A673 (cell line): Measurements from ENCODE around the gene COA3.

Source experiments
- EZH2 ChIP-seq: fragments of 200-600 bp; sonication (generic); IDR thresholded peaks from 2 replicates; pipeline ENCODE4 v1.6.1; 2017; ENCODE audit warnings: borderline replicate concordance, low read depth, mild to moderate bottlenecking, mixed read lengths, antibody characterized with exemption, low read length; ENCODE audit not compliant: poor library complexity, severe bottlenecking
- TF ChIP-seq, protein P1 (sequence below): fragments of 300-800, 200-600 bp; sonication (generic); conservative IDR thresholded peaks from 2 replicates; pipeline ENCODE4 v1.5.1; 2017; ENCODE audit warnings: low read depth, mild to moderate bottlenecking, antibody characterized with exemption, low read length, moderate library complexity, mixed read lengths

DNA sequence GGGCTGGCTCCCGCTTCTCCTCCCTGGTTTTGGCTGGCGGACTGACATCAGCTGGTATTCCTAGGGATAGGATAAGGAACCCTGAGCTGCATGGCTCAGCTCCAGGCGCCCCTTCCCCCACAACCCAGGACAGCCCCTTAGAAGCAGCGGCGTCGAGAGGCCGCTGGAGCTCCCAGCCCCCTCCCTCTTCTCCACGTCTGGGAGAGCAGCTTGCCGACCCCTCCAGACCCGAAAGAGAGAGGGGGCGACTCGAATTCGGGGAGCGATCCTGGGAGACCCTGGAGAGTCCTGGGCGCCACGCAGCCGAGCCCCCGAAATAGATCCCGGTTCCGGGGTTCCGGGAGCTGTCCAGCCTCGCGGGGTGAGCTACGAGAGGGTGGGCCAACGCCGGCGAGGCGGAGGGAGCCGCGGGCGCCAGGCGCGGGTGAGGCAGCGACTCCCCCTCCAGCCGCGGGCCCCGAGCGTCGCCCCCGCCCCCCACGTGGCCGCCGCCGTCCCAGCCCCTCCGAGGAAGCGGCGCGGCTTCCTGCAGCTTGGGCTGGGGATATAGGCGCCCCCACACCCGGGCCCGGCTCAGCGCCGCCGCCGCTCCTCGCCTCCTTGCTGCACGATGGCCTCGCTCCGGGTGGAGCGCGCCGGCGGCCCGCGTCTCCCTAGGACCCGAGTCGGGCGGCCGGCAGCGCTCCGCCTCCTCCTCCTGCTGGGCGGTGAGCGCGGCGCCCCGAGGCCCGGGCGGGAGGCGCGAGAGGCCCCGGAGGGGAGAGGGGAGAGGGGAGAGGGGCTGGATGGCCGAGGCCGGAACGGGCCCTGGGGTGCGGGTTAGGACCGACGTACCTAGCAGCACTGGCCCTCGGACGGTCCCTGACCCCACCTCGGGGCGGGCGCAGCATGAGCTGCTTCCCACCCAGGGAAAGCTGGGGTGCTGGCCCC lies 37.6 kb downstream of the COA3 start, which contains the start of gene RAMP2:
- TF ChIP-seq EZH2: no peak
- TF ChIP-seq, protein P1, sequence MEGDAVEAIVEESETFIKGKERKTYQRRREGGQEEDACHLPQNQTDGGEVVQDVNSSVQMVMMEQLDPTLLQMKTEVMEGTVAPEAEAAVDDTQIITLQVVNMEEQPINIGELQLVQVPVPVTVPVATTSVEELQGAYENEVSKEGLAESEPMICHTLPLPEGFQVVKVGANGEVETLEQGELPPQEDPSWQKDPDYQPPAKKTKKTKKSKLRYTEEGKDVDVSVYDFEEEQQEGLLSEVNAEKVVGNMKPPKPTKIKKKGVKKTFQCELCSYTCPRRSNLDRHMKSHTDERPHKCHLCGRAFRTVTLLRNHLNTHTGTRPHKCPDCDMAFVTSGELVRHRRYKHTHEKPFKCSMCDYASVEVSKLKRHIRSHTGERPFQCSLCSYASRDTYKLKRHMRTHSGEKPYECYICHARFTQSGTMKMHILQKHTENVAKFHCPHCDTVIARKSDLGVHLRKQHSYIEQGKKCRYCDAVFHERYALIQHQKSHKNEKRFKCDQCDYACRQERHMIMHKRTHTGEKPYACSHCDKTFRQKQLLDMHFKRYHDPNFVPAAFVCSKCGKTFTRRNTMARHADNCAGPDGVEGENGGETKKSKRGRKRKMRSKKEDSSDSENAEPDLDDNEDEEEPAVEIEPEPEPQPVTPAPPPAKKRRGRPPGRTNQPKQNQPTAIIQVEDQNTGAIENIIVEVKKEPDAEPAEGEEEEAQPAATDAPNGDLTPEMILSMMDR: no peak
